Dermis blood vessel endothelial cell (primary cell): ENCODE results near the gene MCFD2. TPM values are rescaled to one million over a fixed set of nuclear protein-coding genes. Genes with fewer than 3 reads are reported as not detected.
A peak's percentile ranks its signal among the peaks of the same experiment; 100 is the strongest.
"Not testable (repeated sequence)": the region's sequence is repeated elsewhere in the genome, so short reads cannot be mapped to it uniquely, and the experiment has no call there.

Source experiments
- DNase-seq: peaks from one replicate; pipeline ENCODE4 v3.0.0; 2010
- total RNA-seq: library from RNA; depleted of rRNA; stranded (reverse); fragments of >200 nt; gene quantifications from 2 replicates; pipeline ENCODE4 v1.2.3, GENCODE V29; 2014

MCFD2 gene
- total RNA-seq, 1 donor from 2014 or later: 157 TPM

DNA sequence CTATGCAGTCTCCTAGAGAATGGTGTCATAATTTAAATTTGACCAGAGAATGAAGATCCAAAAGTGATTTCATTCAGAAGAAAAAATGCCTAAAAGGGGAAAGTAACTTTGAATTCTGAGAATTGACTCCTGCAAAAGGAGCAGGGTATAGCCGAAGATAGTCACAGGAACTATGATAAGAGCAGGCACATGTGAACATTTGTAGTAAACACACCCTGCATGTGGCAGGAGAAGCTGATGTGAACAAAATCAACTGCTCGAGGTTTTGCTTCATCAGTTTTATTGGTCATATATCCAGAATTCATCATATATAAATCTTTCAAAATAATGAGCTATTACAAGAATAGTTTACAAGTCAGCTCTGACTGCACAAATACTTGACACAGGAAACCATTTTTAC, 14.0 kb downstream of the MCFD2 start:
- no peak for DNase-seq

DNA sequence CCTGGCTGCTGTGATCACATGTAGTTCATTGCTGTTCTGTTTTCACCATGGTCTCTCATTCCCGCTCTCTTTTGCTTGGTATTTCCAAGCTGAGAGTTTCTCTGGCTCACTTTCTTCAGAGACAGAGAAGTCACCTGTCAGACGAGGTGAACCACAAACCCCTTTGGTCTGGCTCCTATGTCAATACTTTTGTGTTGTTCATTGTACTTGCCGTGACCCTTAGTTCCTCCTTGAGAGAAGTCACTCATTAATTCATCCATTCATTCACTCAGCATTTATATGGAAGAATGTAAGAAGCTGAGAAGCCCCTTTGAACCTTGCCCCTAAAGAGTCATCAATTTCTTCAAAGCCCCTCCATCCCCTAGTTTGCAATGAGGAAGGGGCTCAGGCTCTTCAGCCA, 15.2 kb downstream of the MCFD2 start:
- no peak for DNase-seq

DNA sequence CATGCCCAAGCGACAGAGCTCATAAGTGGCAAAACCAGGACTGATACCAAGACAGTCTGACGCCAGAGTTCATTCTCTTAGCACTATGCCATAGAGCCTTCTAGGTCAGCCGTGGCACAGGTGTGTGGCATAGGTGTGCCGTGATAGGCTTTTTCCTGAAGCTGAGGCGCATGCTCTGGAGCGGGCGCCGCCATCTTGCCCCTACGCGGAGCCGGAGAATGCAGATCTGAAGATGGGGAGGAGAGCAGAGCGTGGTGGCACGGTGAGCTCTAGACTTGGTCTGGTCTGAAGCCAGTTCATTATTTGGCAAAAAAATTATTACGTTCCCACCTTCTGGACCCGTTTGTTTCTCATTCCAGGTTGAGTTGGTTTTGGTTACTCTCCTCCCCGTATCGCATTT, 16.6 kb downstream of the MCFD2 start:
- no peak for DNase-seq

DNA sequence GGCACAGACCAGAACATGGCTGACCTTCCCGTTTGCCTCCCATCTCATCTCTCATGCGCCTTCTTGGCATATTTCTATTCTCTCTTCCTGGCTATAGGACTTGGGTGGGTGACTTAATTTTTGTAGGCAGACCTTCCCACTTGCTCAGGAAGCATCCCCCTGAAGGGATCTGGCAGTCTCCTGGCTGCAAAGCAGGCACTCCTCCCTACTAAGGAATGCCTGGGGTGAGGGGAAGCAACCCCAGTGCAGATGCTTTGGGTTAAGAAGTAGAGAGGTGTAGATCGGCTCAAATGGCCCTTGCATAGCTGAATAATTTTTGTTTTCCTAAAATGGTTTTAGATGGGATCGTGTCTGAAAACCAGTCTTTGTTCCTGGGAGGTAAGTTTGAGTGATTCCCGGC, 17.6 kb downstream of the MCFD2 start:
- no peak for DNase-seq

DNA sequence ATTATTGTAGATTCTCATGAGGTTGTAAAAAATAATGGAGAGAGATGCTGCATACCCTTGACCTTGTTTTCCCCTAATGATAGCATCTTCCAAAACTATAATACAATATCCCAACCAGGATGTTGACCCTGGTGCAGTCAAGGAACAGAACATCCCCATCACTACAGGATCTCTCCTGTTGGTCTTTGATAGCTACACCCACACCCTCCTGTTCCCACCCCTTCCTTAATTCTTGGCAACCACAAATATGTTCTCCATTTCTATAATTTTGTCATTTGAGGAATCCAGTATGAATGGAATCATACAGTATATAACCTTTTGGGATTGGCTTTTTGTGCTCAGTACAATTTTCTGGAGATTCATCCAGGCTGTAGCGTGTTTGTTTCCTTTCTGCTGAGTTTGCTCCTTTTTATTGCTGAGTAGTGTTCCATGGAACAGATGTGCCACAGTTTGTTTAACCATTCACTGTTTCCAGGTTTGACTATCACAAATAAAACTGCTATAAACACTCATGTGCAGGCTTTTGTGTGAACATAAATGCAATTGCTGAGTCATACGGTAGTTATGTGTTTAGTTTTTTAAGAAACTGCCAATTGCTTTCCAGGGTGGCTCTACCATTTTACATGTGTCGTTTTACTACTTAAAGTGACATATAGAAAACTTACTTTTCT, 22.2 kb downstream of the MCFD2 start:
- DNase-seq: no peak

DNA sequence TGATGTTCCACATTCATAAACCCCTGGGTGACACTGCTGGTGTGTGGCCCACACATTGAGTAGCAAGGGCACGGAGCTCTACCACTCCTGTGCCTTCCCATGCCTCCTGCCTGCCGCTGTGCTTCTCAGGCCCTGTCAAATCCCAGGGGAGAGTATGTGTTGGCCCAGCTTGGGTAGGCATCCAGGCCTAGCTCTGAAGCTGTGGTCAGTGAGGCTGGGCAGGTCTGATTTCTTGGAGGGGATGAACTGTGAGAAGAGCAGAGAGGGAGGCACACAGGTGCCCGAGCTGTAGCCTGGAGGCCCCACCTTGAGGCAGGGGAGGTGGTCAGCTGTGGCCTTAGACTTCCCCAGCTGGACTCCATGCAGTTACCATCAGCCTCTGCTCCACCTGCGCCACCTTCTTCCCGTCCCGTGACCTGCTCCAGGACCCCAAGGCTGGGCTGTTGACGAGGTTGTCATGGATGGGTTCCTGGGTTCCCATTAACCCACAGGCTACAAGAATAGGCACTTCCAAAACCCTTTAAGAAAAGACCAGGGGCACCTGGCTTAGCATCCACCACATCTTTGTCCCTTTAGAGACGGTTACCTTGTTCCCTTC, 23.6 kb downstream of the MCFD2 start:
- DNase-seq: no peak

DNA sequence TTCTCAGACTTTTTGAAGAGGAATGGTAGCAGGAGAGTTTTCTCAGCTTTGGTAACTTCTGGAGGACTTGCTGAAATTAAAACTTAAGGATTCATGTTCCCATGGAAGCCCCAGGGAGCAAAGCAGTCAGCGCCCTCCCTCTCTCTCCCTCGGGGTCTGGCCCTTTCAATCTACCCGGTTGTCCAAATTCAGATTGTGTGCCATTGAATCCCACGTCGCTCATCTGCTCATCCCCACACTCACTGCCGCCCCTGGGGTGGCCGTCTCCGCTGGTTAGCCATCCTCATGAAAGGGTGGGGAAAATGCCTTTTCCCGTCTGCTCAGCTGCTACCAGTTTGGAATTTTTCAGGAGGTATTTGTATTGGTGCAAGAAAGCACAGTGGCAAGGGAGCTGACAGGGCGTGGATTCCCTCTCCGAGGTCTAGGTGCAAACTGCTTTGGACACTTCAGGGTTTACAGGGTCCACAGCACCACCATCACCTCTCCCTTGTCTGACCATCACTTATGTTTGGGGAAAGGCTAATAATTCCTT, 27.1 kb downstream of the MCFD2 start:
- DNase-seq: no peak

DNA sequence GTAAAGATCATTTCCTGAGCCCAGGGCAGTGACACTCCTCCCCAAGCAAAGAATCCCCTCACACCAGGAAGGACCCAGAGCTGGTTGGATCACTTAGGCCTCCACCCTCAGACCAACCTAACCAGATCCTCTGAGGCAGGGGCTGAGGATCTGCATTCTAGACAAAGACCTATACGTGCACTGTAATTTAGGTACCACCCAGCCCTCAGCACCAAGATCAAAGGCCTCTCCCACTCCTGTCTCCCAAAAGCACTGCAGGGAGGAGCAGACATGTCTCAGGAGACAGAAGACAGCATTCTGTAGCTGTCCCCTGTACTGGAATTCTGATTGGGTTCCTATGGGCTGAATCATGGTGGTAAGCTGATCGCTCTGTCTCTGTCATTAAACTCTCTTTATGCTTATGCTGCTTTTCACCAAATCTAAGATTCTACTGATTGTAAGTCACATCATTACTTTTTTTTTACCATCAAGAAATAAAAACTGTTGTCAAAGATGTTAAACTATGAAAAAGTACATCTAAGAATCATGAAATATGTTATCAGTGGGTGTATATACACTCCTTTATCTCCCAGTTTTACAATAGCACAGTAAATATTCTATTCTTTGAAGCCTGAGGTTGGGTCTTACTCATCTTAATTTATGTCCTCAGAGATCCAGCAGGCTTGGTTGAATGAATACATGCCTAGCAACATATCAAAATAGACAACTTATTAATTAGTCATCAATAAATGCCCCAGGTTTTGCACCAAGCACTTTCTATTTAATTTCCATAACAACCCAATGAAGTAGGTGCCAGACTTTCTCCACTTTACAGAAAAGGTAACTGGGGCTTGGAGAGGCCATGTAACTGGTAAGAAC, 28.3 kb downstream of the MCFD2 start:
- no peak for DNase-seq

DNA sequence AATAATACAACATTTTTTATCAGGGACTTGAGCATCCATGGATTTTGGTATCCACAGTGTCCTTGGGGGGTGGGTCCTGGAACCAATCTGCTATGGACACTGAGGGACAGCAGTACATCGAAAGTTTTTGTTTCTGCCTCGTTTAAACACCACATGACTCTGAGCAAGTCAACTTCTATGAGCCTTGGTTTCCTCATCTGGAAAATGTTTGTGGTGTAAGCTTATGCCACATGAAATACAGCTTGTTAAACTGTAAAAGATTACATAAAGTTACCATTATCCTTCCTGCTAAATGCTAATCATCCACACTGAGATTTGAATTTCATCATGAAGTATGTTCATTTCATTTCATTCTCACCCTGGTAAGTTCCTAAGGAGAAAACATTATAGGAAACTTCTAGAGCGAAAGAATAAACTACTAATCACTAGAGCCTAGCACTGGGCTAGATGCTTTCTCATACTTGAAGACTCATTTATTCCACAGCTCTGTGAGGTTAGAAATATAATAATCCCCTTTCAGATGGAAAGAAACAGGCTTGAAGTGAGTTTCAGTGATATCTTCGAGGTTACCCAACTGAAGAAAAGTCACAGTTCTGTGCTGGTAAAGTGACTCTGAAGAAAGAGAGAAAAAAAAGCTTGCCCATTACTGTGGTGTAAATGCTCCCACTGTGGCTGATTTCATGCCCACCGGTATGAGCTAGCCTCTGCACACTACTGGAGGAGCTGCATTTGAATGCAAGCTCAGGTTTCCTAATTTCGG, 29.2 kb downstream of the MCFD2 start:
- no peak for DNase-seq

DNA sequence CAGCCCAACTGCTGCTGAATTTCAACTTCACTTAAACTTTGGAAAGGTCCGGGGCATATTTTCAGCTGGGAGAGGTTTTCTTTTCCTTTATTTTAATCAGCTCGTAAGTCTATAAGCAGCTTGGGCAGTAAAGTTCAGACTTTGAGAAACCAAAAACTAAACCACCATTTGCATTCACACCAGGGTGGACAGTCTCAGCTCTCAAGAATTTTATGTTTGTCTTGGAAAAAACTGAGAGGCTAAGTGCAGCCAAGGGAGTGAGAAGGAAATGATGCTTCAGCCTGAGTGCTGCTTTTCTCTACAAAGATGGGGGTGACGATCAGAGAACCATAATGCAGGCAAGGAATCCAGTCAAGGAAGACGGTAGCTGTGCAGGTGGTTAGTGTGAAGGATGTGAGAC, 30.2 kb downstream of the MCFD2 start:
- no peak for DNase-seq

DNA sequence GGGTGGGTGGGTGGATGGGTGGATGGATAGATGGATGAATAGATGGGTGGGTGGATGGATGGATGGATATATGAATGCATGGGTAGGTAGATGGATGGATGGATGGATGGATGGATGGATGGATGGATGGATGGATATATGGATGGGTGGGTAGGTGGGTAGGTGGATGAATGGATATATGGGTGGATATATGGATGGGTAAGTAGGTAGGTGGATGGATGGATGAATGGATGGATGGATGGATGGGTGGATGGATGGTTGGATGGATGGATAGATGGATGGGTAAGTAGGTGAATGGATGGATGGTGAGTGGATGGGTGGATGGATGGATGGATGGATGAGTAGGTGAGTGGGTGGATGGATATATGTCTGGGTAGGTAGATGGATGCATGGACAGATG, 36.1 kb downstream of the MCFD2 start:
- DNase-seq: no peak

DNA sequence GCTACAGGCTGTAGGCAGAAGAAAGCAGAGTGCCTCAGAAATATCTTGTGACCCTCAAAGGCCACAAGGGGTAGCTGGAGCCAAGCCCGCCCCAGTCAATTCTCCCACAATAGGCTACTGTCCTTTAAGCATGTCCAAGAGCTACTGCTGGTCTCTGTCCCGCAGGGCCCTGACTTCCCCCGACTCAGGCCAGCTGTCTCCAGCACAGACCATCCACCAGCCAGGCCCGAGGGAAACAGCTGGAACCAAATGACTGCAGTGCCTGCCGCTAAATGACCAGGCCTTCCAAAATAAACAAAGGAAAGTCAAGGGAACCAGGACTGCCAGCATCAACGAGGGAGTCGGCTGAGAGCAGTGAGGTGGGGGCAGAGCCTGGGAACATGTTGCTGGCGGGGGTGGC, 36.7 kb downstream of the MCFD2 start:
- DNase-seq: peak; percentile 80

DNA sequence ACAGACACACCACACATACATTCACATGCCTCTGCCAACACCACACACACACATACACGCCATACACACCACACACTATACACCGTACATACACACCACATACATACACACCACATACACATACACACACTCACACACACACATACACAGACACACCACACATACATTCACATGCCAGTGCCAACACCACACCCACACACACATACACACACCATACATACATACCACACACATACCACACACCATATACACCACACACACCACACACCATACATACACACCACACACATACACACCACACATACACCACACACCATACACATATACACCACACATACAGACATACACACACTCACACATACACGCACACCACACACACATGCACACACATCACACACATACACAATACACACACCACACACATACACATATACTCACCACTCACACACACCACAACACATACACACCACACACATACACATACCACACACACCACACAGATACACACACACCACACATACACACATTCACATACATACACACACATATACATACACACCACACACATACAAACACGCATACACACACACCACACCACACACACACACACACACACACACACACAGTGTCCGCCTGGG, 37.2 kb downstream of the MCFD2 start:
- DNase-seq: no peak

DNA sequence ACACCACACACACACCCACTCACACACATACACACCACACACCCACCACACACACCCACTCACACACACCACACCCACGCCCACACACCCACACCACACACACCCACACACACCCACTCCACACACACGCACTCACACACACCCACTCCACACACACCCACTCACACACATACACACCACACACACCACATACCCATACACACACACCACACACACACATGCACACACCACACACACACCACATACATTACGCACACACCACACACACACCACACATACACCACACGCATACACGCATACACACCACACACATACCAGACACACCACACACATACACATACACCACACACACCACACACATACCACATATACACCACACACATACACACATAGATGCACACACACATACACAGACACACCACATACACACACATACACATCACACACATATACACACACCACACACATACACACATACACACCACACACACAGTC, 37.9 kb downstream of the MCFD2 start:
- no peak for DNase-seq

DNA sequence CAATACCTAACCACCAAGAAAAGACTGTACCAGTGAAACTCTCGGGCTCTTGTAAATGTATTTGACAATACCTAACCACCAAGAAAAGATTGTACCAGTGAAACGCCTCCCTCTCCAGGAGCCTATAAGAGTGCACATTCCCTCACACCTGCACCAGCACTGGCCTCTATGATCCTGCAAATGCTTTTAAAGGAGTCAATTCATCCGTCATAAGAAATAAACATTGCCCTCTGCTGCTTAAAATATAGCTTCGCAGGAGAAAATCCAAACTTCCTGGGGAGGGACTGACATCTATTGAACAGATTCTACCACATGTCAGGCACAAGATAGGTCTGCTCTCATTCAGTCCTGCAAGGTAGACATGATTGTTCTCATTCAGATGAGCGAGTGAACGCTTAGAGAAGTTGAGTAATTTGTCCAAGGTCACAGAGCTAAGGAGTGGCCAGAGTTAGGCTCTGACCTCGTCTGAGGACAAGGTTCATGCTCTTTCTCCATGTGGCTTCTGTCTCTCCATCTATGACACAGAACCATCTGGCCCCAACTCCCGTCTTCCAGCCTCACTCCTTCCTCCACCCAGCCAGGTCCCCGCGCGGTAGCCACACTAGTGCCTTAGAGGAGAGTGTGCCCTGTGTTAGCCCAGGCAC, 38.7 kb downstream of the MCFD2 start:
- peak; percentile 85 for DNase-seq

DNA sequence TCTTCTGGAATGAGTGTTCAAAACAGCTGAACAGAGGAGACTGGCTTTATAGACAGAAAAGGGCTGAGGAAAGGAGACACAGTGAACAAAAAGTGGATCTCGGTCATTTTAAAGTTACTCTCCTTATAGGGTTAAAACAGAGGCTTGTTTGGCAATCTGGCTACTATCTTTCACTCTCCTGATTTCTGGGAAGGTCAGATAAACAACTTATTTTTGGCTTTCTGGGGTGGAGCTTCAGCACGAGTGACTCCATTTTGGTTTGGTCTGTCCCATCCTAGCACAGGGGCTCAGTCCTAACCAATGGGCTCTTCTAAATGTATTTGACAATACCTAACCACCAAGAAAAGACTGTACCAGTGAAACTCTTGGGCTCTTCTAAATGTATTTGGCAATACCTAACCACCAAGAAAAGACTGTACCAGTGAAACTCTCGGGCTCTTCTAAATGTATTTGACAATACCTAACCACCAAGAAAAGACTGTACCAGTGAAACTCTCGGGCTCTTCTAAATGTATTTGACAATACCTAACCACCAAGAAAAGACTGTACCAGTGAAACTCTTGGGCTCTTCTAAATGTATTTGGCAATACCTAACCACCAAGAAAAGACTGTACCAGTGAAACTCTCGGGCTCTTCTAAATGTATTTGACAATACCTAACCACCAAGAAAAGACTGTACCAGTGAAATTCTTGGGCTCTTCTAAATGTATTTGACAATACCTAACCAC, 39.5 kb downstream of the MCFD2 start:
- not testable (repeated sequence) for DNase-seq

DNA sequence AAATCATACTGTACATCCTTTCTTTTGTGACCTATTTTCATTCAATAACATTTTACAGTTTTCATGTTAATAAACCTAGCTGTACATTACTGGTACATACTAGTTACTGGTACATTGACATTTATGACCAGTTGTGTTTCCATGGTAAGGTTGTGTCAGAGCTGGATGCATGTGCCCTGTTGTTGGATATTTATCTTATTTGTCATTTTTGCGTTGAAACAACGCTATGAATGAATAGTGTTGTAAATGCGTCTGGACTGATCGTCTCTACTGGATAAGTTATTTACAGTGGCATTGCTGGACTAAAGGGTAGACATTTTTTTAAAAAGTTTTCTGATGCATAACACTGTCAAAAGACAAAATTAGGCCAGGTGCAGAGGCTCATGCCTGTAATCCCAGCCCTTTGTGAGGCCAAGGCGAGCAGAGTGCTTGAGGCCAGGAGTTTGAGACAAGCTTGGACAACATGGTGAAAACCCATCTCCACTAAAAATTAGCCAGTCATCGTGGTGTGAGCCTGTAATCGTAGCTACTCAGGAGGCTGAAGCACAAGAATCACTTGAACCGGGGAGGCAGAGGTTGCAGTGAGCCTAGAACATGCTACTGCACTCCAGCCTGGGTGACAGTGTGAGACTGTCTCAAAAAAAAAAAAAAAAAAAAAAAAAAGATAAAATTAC, 40.2 kb downstream of the MCFD2 start:
- DNase-seq: no peak

DNA sequence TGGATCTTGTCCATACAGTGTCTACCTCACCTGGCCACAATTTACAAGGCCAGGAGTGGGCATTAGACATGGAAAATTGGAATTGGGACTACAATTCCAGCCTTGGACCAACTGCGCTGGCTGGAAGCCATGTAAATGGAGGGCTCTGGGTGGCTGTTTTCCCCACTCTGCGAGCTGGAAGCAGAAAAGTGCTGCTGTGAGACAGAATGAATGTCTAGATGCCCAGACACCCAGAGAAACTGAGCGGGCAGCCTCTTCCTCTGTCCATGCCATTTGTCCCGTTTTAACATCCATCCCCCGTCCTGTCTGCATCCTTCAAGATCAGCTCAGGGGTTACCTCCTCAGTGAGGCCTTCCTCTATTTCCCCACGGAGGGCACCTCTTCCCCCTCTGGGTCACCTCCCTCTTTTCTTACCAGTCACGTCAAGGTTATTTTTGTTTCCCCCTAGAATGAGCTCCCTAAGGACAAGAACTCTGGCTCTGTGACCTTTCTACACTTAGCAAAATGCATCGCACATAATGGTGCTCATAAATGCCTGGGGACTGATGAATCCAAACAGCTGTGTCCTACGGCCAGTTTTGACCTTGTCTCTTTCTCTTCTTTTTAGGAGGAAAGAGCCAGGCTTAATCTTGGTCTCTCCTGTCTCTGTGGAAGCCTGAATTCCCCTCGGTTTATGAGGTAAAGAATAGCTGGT, 41.2 kb downstream of the MCFD2 start:
- DNase-seq: no peak

DNA sequence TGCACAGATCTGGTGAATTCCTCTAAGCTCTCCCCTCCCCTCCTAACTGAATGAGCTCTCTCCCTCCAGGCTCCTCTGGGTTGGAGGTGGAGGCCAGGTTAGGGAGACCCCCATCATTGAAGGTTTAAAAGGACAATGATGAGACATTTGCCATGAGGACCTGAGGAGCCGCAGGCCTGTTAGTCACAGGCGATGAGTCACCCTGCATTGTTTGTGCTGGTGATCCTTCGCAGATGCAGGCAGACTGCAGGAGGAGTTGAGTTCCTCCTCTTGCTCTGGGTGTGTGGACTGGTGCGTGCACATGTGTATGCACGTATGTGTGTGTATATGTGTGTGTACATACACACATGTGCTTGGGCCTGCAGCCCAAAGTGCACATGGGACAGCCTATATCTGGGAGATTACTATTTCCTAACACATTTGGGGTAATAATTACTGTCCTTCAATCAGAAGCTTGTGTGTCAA, 42.0 kb downstream of the MCFD2 start:
- DNase-seq: peak; percentile 95
